ENCODE measurements around the gene SLC5A10.
"Not testable (repeated sequence)": the region's sequence is repeated elsewhere in the genome, so short reads cannot be mapped to it uniquely, and the experiment has no call there.

SLC5A10 gene

GRCh38 chr17:18948476-18949006, 3.4 kb upstream of the SLC5A10 start:
- DNase-seq = no peak

- no peak for DNase-seq
Observed at GRCh38 chr17:18949566-18949965, 2.4 kb upstream of the SLC5A10 start.

- DNase-seq = no peak
Observed at GRCh38 chr17:18950346-18950745, 1.6 kb upstream of the SLC5A10 start.

GRCh38 chr17:18950944-18951905, 740 bp upstream of the SLC5A10 start:
- no peak for DNase-seq

DNA sequence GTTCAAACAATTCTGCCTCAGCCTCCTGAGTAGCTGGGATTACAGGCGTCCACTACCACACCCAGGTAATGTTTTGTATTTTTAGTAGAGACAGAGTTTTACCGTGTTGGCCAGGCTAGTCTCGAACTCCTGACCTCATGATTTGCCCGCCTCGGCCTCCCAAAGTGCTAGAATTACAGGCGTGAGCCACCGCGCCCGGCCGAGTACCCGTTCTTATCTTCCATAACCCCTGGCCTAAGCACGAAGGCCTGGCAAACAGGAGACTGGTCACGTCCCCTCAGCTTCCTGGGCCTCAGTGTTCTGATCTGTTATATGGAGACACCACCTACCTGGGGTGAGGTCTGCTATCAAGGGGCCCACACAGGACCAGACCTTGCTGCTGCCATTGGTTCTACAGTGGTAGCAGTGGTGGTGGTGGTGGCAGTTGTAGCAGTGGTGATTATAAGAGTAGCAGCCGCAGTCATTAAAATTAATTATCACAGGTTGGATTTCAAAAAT, 1.3 kb downstream of the SLC5A10 start:
- DNase-seq = no peak

DNA sequence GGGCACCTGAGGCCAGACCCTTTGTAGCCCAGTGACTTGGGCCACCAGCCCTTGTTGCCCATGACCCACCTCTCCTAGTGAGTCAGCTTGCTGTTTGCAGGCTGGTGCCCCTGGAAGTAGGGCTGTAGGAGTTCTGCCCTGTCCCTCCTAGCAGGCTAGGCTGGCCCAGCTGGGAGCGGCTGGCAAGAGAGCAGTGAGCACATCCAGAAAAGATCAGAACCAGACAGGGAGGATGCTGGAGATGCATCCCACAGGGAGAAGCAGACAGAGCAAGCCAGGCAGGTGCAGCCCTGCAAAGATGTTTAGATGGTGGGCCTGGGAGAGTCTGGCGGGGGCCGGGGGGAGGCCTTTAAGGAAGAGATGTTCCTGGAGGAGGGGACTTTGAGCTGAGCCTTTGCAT, 2.4 kb downstream of the SLC5A10 start:
- no peak for DNase-seq

DNA sequence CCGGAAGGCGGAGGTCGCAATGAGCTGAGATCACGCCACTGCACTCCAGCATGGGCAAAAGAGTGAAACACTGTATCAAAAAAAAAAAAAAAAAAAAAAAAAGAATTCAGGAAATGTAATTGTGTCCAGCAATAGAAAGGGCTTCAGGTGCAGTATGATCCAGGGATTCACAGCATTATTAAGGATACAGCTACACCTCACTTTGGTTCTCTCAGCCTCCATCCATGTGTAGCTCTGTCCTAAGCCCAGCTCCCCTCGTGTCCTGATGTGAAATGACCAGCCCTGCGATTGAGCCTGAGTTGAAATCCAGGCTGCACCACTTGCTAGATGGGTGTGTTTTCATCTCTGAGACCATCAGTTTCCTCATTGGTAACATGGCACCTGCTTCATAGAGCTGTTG, 3.0 kb downstream of the SLC5A10 start:
- no peak for DNase-seq

DNA sequence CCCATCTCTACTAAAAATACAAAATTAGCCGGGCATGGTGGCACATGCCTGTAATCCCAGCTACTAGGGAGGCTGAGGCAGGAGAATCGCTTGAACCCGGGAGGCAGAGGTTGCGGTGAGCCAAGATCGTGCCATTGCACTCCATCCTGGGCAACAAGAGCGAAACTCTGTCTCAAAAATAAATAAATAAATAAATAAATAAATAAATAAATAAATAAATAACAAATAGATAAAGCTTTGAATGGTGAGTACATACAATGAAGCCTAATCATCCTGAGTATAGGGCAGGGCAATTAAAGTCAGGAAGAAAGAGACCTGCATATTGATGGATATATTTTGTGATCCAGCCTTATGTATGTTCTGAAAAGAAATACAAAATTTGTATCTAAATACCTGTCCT, 4.1 kb downstream of the SLC5A10 start:
- DNase-seq = not testable (repeated sequence)

- no peak for DNase-seq
Observed at GRCh38 chr17:18956581-18956980, 4.6 kb downstream of the SLC5A10 start.

- no peak for DNase-seq
Observed at GRCh38 chr17:18957831-18958230, 5.9 kb downstream of the SLC5A10 start.

- DNase-seq = no peak
Observed at GRCh38 chr17:18958611-18959010, 6.6 kb downstream of the SLC5A10 start.

GRCh38 chr17:18959071-18959844, 7.3 kb downstream of the SLC5A10 start:
- no peak for DNase-seq

- no peak for DNase-seq
Observed at GRCh38 chr17:18959845-18960240, 7.9 kb downstream of the SLC5A10 start.

- DNase-seq = no peak
Observed at GRCh38 chr17:18960241-18960665, 8.3 kb downstream of the SLC5A10 start.

GRCh38 chr17:18960803-18961511, 9.0 kb downstream of the SLC5A10 start:
- peak; percentile 40 for DNase-seq

GRCh38 chr17:18961634-18962493, 9.9 kb downstream of the SLC5A10 start:
- no peak for DNase-seq

DNA sequence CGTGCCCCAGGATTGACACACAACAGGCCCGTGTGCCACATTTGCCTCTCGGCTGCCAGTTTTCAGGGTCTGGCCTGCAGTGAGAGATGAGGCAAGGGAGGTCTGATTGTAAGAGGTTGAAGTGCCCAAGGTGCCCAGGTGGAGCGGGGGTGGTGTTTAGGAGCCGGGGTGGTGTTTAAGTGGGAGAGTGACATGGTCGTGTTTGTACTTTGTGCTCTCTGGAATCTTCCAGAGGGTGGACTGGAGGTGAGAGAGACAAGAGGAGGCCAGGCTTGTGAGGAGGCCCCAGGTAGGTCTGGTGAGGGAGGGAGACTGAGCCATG, 10.5 kb downstream of the SLC5A10 start:
- DNase-seq = no peak

- DNase-seq = no peak
Observed at GRCh38 chr17:18963126-18964017, 11.4 kb downstream of the SLC5A10 start.

DNA sequence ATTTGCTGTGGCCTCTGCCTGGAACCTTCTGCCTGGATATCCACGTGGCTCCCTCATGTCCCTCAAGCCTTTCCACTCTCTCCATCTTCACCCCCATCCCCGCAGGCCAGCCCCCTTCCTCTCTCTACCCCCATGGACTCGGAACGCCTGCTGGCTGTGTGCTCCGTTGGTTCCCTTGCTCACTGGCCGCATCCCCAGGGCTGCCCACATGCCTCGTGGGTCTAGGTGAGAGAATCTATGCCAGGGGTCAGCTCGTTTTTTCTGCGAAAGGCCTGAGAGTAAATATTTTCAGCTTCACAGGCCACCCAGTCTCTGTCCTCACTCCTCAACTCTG, 12.0 kb downstream of the SLC5A10 start:
- DNase-seq = no peak

GRCh38 chr17:18964550-18964949, 12.6 kb downstream of the SLC5A10 start:
- no peak for DNase-seq

Data from NCI-H1105 treated with DMSO at 0.1 percent for 48 hours (cell line).